ENCODE measurements around the gene HHAT. TPM values are rescaled to one million over a fixed set of nuclear protein-coding genes. Genes with fewer than 3 reads are reported as not detected.

The HHAT gene
- polyA plus RNA-seq, 2 of the 4 experiments (the other 2 are of a cell fraction) = 3.8 to 4.5 TPM

DNA sequence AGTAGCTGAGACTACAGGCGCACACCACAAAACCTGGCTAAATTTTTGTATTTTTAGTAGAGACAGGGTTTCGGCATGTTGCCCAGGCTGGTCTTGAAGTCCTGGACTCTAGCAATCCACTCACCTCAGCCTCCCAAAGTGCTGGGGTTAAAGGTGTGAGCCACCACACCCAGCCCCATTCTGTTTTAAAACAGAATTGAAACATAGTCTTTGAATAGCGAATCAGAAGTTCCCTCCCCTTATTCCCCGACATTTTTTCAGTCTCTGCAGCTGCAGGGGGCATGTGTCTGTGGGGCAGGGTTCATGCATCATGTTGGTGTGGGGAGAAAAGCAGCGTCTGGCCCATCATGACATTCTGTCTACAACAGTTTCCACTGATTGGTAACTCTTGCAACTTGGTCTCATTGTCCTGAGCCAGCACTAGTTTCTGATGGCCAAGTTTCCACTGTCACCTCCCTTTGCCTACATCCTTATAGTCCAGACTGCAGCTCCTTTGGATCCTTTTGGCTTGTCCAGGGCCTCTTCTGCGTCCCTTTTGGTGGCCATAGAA is 15.6 kb upstream of the HHAT start:
- H3K4me1 ChIP-seq = 0 out of 3 replicates have a peak, but pooled peaks cover 3% of the 10 kb centered on the region
- FAIRE-seq (no peak), DNase-seq (ENCODE audit: low read depth in 1 of 2, low spot score in 1 of 2) (no peak), ATAC-seq (no peak)
- no peak overlapping the region for H3K4me2 ChIP-seq
- no peaks in the 10 kb centered on the region for H3K9me3 ChIP-seq
- CTCF ChIA-PET = interaction anchor here (1.2 to 6.2 kb wide), 4 partner anchors 19 to 453 kb away, joined by 3 to 75 read pairs (median 15); no protein-coding TSS in a partner anchor
- H3K4me3 ChIP-seq = no peak overlapping the region
- no peak for TF ChIP-seq CHD4 (IDR thresholded peaks at IDR 0.05; ENCODE audit: borderline replicate concordance)
- TF ChIP-seq, protein P1, sequence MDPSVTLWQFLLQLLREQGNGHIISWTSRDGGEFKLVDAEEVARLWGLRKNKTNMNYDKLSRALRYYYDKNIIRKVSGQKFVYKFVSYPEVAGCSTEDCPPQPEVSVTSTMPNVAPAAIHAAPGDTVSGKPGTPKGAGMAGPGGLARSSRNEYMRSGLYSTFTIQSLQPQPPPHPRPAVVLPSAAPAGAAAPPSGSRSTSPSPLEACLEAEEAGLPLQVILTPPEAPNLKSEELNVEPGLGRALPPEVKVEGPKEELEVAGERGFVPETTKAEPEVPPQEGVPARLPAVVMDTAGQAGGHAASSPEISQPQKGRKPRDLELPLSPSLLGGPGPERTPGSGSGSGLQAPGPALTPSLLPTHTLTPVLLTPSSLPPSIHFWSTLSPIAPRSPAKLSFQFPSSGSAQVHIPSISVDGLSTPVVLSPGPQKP (IDR thresholded peaks at IDR 0.05; ENCODE audit: low read depth, low read length) = no peak
- TF ChIP-seq TFCP2L1 (CRISPR knock-in tag; IDR thresholded peaks at IDR 0.05) = no peak
- no peak for TF ChIP-seq SMC3 (IDR thresholded peaks at IDR 0.05)
- TF ChIP-seq, protein P2, sequence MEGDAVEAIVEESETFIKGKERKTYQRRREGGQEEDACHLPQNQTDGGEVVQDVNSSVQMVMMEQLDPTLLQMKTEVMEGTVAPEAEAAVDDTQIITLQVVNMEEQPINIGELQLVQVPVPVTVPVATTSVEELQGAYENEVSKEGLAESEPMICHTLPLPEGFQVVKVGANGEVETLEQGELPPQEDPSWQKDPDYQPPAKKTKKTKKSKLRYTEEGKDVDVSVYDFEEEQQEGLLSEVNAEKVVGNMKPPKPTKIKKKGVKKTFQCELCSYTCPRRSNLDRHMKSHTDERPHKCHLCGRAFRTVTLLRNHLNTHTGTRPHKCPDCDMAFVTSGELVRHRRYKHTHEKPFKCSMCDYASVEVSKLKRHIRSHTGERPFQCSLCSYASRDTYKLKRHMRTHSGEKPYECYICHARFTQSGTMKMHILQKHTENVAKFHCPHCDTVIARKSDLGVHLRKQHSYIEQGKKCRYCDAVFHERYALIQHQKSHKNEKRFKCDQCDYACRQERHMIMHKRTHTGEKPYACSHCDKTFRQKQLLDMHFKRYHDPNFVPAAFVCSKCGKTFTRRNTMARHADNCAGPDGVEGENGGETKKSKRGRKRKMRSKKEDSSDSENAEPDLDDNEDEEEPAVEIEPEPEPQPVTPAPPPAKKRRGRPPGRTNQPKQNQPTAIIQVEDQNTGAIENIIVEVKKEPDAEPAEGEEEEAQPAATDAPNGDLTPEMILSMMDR (IDR thresholded peaks at IDR 0.05) = no peak
- TF ChIP-seq, protein P3, sequence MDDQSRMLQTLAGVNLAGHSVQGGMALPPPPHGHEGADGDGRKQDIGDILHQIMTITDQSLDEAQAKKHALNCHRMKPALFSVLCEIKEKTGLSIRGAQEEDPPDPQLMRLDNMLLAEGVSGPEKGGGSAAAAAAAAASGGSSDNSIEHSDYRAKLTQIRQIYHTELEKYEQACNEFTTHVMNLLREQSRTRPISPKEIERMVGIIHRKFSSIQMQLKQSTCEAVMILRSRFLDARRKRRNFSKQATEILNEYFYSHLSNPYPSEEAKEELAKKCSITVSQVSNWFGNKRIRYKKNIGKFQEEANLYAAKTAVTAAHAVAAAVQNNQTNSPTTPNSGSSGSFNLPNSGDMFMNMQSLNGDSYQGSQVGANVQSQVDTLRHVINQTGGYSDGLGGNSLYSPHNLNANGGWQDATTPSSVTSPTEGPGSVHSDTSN (IDR thresholded peaks at IDR 0.05) = no peak
- 51% methylated on average over 6 of the region's 6 CpGs for WGBS (ENCODE audit: missing lambda C conversion rate)
- POLR2A ChIA-PET = no interaction called here
- no peak overlapping the region for H3K27ac ChIP-seq

DNA sequence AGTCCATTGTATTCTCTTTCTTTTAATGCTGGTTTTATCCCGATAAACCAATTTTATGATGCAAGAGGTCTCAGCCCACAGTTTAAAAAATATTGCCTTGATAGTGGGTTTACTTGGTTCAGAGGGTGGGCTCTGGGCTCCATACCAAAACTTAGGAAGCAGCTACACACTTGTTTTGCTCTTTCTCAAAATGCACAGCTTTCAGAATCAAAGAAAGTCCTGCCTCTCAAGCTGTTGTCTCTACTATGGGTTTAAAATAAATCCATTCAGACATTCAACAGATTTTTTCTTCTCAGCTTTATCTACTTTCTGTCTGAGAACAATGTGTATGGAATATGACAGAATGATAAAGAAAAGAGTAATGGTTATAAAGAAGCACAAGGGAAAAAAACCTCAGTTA is 14.8 kb upstream of the HHAT start:
- FAIRE-seq (no peak), DNase-seq (ENCODE audit: low read depth in 1 of 2, low spot score in 1 of 2) (no peak), ATAC-seq (no peak)
- H3K9me3 ChIP-seq = no peaks in the 10 kb centered on the region
- TF ChIP-seq HOXA7 (CRISPR knock-in tag; IDR thresholded peaks at IDR 0.05) (no peak), FOSL2 (IDR thresholded peaks at IDR 0.05) (no peak), FOSL2 (CRISPR knock-in tag; IDR thresholded peaks at IDR 0.05) (no peak), CHD4 (IDR thresholded peaks at IDR 0.05; ENCODE audit: borderline replicate concordance) (no peak), RAD21 (conservative IDR thresholded peaks at IDR 0.05 in 1 of 2, IDR thresholded peaks at IDR 0.05 in 1 of 2) (no peak), HOXB13 (CRISPR knock-in tag; IDR thresholded peaks at IDR 0.05; ENCODE audit: low read depth) (no peak), ZSCAN20 (CRISPR knock-in tag; IDR thresholded peaks at IDR 0.05) (no peak), SREBF2 (IDR thresholded peaks at IDR 0.05) (no peak), EP300 (IDR thresholded peaks at IDR 0.05) (no peak)
- TF ChIP-seq, protein P3 (IDR thresholded peaks at IDR 0.05) = no peak
- TF ChIP-seq, protein P1 (IDR thresholded peaks at IDR 0.05; ENCODE audit: low read depth, low read length) = no peak
- TF ChIP-seq, protein P4, sequence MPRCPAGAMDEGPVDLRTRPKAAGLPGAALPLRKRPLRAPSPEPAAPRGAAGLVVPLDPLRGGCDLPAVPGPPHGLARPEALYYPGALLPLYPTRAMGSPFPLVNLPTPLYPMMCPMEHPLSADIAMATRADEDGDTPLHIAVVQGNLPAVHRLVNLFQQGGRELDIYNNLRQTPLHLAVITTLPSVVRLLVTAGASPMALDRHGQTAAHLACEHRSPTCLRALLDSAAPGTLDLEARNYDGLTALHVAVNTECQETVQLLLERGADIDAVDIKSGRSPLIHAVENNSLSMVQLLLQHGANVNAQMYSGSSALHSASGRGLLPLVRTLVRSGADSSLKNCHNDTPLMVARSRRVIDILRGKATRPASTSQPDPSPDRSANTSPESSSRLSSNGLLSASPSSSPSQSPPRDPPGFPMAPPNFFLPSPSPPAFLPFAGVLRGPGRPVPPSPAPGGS (IDR thresholded peaks at IDR 0.05) = no peak
- POLR2A ChIA-PET = no interaction called here
- CTCF ChIA-PET = interaction anchor here (1.4 kb wide), 1 partner anchor 170 kb away, joined by 4 read pairs; no protein-coding TSS in a partner anchor
- H3K27ac ChIP-seq = no peak overlapping the region
- WGBS (ENCODE audit: missing lambda C conversion rate) = 93% methylated on average over 1 of the region's 1 CpG
- no peak overlapping the region for H3K4me2 ChIP-seq
- 0 out of 3 replicates have a peak, but pooled peaks cover 3% of the 10 kb centered on the region for H3K4me1 ChIP-seq
- no peak overlapping the region for H3K4me3 ChIP-seq
